ENCODE data around the gene UTP14C. TPM values are rescaled to one million over a fixed set of nuclear protein-coding genes. Genes with fewer than 3 reads are reported as not detected.

UTP14C gene
- total and polyA plus RNA-seq, 2 of the 13 experiments (the other 11 are each of a cell fraction or from before 2014, with no cell fraction given) = 8.8 to 12.2 TPM

Other genes with a start within 250 kb of the UTP14C start
- 4.8 and 7.2 TPM in 2 replicates for gene DHRS12, start 220.5 kb upstream of the UTP14C start, total RNA-seq (2016; rRNA removed; fragmentation: Illumina TruSeq; extraction: Trizol)
- 8.4 and 12.7 TPM in 2 replicates for gene DHRS12, start 220.5 kb upstream of the UTP14C start, polyA plus RNA-seq (2011; rRNA removed)
- 0.18 and 0.62 TPM in 2 replicates for gene TMEM272, start 179.5 kb upstream of the UTP14C start, total RNA-seq (2016; rRNA removed; fragmentation: Illumina TruSeq; extraction: Trizol)
- gene TMEM272, start 179.5 kb upstream of the UTP14C start, polyA plus RNA-seq (2011; rRNA removed) = 0.37 and 0.52 TPM in 2 replicates
- gene CCDC70, start 162.7 kb upstream of the UTP14C start, total RNA-seq (2016; rRNA removed; fragmentation: Illumina TruSeq; extraction: Trizol) = 0.13 TPM in 1 of 2 replicates, not detected in the other
- not detected in 2 replicates for gene CCDC70, start 162.7 kb upstream of the UTP14C start, polyA plus RNA-seq (2011; rRNA removed)
- 39.6 and 57.4 TPM in 2 replicates for gene ATP7B, start 13.2 kb upstream of the UTP14C start, total RNA-seq (2016; rRNA removed; fragmentation: Illumina TruSeq; extraction: Trizol)
- gene ATP7B, start 13.2 kb upstream of the UTP14C start, polyA plus RNA-seq (2011; rRNA removed) = 31.8 and 42.1 TPM in 2 replicates
- 25.4 and 27.9 TPM in 2 replicates for gene ALG11, start 12.3 kb upstream of the UTP14C start, total RNA-seq (2016; rRNA removed; fragmentation: Illumina TruSeq; extraction: Trizol)
- gene ALG11, start 12.3 kb upstream of the UTP14C start, polyA plus RNA-seq (2011; rRNA removed) = 12.0 and 14.7 TPM in 2 replicates
- gene NEK5, start 104.4 kb downstream of the UTP14C start, total RNA-seq (2016; rRNA removed; fragmentation: Illumina TruSeq; extraction: Trizol) = 0.21 and 0.22 TPM in 2 replicates
- 0.09 and 0.12 TPM in 2 replicates for gene NEK5, start 104.4 kb downstream of the UTP14C start, polyA plus RNA-seq (2011; rRNA removed)
- 36.7 and 44.9 TPM in 2 replicates for gene NEK3, start 134.9 kb downstream of the UTP14C start, total RNA-seq (2016; rRNA removed; fragmentation: Illumina TruSeq; extraction: Trizol)
- 47.6 and 68.2 TPM in 2 replicates for gene NEK3, start 134.9 kb downstream of the UTP14C start, polyA plus RNA-seq (2011; rRNA removed)